AG04450 (cell line): ENCODE results near the gene SLC25A3. TPM values are rescaled to one million over a fixed set of nuclear protein-coding genes. Genes with fewer than 3 reads are reported as not detected.

Experiments
- CTCF ChIA-PET: fragments of 300-600, 350-600 bp; formaldehyde crosslinking; extraction: SDS; loops from one replicate; lab custom pipeline; 2022; ENCODE audit warnings: antibody characterized with exemption, inconsistent platforms; lab: Charles Lee
- POLR2A ChIA-PET: fragments of 350-600 bp; formaldehyde crosslinking; extraction: SDS; loops from one replicate; lab custom pipeline; 2021; ENCODE audit warnings: antibody characterized with exemption, inconsistent platforms; lab: Yijun Ruan, JAX
- DNase-seq: peaks from one replicate; pipeline ENCODE4 v3.0.0-alpha.2; 2011; ENCODE audit warnings: low read depth, low spot score
- H3K27ac ChIP-seq: one replicate; pipeline ENCODE4 v1.5.1; 2012; ENCODE audit warnings: low read depth, low read length, control low read depth
- H3K27me3 ChIP-seq: one replicate; pipeline ENCODE4 v1.6.0; 2012; ENCODE audit warnings: low read length; ENCODE audit not compliant: control insufficient read depth, insufficient read depth
- H3K4me3 ChIP-seq: 2 replicates; pipeline ENCODE4 v1.5.1; 2011; ENCODE audit warnings: mild to moderate bottlenecking, low read depth, low read length, control low read depth
- H3K9me3 ChIP-seq: 2 replicates; pipeline ENCODE4 v1.5.1; 2012; ENCODE audit warnings: low read length; ENCODE audit not compliant: control insufficient read depth, insufficient read depth
- polyA plus RNA-seq: library from polyadenylated mRNA; depleted of rRNA; stranded (reverse); fragments of >200 nt; gene quantifications from 2 replicates; pipeline ENCODE4 v1.2.3, GENCODE V29; 2011
- TF ChIP-seq, protein P1 (sequence below): IDR thresholded peaks from 2 replicates; pipeline ENCODE4 v1.5.1; 2011; ENCODE audit warnings: low read depth, low read length, control low read depth, inconsistent platforms

Gene SLC25A3
- polyA plus RNA-seq, 1 experiment: 1,138 TPM

- CTCF ChIA-PET: interaction anchor here (0.8 to 2.6 kb wide), 2 partner anchors 20 to 57 kb away, joined by 5 to 12 read pairs; no protein-coding TSS in a partner anchor
These were observed 6.4 kb upstream of the SLC25A3 start for GRCh38 chr12:98587084-98587483.

DNA sequence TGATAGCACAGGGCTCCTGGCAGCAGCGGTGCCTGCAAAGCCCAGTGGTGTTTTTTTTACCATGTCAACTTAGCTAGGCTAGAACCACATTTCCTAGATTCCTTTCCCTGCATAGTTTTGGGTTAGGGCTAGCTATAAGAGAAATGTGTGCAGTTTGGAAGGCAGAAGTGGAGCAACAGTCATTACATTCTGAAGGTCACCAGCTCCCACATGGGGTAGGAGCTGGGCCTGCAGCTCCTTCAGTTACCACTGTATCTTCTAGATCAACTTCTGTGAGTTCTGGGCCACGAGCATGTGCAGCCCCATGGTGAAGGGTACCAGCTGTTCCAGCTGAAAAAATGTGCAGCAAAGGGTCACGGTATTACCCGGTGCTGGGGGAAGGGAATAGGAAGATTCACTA lies 2.3 kb upstream of the SLC25A3 start:
- Histone ChIP-seq H3K27me3 (no peaks in the 10 kb centered on the region), H3K9me3 (peaks cover 5% of the 10 kb centered on the region; the same call in 1 of the 2 replicates), H3K27ac (no peak overlapping the region), H3K4me3 (no peak overlapping the region)
- ChIA-PET CTCF (interaction anchor here (0.6 to 1.9 kb wide), 6 partner anchors 22 to 173 kb away, joined by 3 to 20 read pairs (median 4); no protein-coding TSS in a partner anchor), POLR2A (interaction anchor here (0.6 to 0.7 kb wide), 3 partner anchors 52 to 173 kb away, joined by 3 read pairs; no protein-coding TSS in a partner anchor)
- TF ChIP-seq, protein P1, sequence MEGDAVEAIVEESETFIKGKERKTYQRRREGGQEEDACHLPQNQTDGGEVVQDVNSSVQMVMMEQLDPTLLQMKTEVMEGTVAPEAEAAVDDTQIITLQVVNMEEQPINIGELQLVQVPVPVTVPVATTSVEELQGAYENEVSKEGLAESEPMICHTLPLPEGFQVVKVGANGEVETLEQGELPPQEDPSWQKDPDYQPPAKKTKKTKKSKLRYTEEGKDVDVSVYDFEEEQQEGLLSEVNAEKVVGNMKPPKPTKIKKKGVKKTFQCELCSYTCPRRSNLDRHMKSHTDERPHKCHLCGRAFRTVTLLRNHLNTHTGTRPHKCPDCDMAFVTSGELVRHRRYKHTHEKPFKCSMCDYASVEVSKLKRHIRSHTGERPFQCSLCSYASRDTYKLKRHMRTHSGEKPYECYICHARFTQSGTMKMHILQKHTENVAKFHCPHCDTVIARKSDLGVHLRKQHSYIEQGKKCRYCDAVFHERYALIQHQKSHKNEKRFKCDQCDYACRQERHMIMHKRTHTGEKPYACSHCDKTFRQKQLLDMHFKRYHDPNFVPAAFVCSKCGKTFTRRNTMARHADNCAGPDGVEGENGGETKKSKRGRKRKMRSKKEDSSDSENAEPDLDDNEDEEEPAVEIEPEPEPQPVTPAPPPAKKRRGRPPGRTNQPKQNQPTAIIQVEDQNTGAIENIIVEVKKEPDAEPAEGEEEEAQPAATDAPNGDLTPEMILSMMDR: peak; percentile 20
- DNase-seq: no peak

More at GRCh38 chr12:98587084-98587483, 6.4 kb upstream of the SLC25A3 start:
- Histone ChIP-seq H3K27me3 (no peaks in the 10 kb centered on the region), H3K4me3 (no peak overlapping the region), H3K9me3 (no peaks in the 10 kb centered on the region), H3K27ac (no peak overlapping the region)
- POLR2A ChIA-PET: no interaction called here
- TF ChIP-seq, protein P1: no peak
- no peak for DNase-seq

DNA sequence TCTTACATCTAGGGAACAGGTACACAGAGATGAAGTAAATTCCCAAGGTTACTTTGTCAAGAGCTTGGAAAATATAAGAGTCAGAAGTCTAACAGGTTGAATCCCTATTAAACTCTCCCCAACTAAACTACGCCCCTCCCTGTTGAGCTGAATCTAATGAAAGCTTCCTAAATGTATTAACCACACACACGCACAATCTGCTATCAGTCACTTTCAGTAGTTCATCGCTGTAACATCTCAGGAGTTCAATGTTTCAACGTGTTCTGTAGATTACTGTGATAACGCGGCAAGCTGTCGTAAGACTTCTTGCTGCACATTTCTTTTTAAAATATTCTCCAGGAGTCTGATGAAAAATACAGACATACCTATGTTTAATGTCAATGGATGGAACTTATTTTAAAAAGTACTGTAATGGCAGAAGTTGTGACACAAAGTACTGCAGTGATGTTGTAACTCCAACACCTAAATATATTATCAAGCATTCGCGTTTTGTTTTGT lies 612 bp upstream of the SLC25A3 start:
- Histone ChIP-seq H3K27me3 (no peaks in the 10 kb centered on the region), H3K9me3 (peaks cover 5% of the 10 kb centered on the region; the same call in 1 of the 2 replicates), H3K4me3 (peak overlapping the region; percentile 54), H3K27ac (peak overlapping the region; percentile 40)
- POLR2A ChIA-PET: interaction anchor here (0.6 to 3.2 kb wide), 12 partner anchors 17 to 175 kb away, joined by 3 to 25 read pairs (median 4); partner anchors contain the start of genes APAF1 and IKBIP
- DNase-seq: no peak
- TF ChIP-seq, protein P1: no peak
- CTCF ChIA-PET: interaction anchor here (0.6 to 6.5 kb wide), 5 partner anchors 26 to 176 kb away, joined by 3 to 59 read pairs (median 9); no protein-coding TSS in a partner anchor

DNA sequence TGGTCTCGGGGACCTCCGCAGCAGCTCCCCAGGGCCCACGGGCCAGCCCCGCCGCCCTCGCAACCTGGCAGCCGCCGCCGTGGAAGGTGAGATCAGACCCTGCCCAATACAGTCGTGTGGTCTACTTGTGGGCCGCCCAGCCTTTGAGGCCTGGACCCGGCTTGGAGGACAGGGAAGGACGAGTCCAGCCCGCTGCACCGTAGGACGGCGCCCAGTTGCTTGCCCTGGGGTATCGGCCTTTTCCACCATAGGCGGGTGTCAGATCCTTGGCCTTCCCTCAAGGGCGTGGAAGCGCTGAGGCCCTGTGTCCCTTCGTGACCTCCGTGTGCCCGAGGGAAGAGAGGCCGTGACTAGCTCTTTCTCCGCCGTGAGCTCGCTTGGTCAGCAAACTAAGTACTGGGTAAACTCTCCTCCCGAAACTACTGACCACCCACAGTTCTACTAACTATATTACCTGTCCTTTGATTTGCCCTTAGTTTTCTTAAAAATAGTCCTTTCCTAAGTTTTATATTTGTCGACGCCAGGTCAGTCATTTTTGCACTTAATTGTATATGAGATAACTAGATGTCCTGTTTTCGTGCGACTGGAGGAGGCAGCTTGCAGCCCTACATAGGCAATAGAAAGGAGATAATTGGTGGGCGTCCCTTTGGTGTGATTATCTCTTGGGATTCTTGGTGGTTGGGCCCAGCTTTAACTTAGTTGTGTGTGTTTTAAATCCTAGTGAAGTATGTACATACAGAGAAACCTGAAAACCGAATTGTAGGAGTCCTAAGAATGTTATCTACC lies 757 bp downstream of the SLC25A3 start:
- Histone ChIP-seq H3K9me3 (peaks cover 5% of the 10 kb centered on the region; the same call in 1 of the 2 replicates), H3K27ac (peak overlapping the region; percentile 92), H3K27me3 (no peaks in the 10 kb centered on the region), H3K4me3 (peak overlapping the region; percentile 99)
- POLR2A ChIA-PET: interaction anchor here (0.9 to 3.2 kb wide), 9 partner anchors 9 to 1711 kb away, joined by 3 to 25 read pairs (median 4); partner anchors contain the start of genes APAF1 and IKBIP
- no peak for DNase-seq
- TF ChIP-seq, protein P1: no peak
- CTCF ChIA-PET: interaction anchor here (0.6 to 6.5 kb wide), 6 partner anchors 28 to 176 kb away, joined by 3 to 59 read pairs (median 8); no protein-coding TSS in a partner anchor
